HG03045 (cell line): ENCODE measurements around the gene NR2C1.
A peak's percentile ranks its signal among the peaks of the same experiment; 100 is the strongest.
"Not testable (repeated sequence)": the region's sequence is repeated elsewhere in the genome, so short reads cannot be mapped to it uniquely, and the experiment has no call there.

Experiments
- ATAC-seq: cut with Tn5 transposase; IDR thresholded peaks from one replicate; pipeline ENCODE4 v1.9.1; 2021; ENCODE audit warnings: mild to moderate bottlenecking, moderate library complexity; ENCODE audit not compliant: unreplicated experiment

The NR2C1 gene

DNA sequence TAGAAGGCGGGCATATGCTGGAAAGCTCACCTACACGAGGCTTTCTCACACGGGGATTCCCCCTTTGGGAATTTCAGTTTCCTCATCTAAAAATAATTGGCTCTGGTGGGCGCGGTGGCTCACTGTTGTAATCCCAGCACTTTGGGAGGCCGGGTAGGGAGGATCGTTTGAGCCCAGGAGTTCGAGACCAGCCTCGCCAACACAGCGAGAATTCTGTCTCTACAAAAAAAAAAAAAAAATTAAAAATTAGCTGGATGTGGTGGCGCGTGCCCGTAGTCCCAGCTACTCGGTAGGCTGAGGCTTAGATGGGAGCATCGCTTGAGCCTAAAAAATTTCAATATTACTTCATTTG lies 69.5 kb downstream of the NR2C1 start:
- no peak for ATAC-seq

GRCh38 chr12:95003213-95003920 lies 70.1 kb downstream of the NR2C1 start, which contains the start of gene NDUFA12:
Gene NDUFA12 (minus strand): TSS chr12:95003697. CDS start chr12:95003680, 17 bp downstream.
- peak; percentile 99 for ATAC-seq

DNA sequence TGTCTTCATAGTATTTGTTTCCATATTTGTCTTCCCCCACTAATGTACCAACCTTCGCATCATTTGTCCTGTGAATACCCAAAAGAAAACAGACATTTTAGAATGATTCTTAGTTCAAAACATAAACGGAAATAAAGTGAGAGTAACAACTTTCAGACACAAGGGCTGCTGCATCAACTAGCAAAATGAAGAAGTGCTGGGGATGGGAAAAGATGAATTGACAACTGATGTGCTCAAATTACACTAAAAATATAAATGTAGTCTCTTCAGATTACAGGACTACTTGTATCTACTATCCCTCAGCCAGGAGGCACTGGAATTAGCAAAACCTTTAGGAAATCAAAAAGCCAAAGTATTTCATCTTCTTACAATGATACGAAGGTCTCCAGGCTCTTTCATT lies 70.7 kb downstream of the NR2C1 start:
- no peak for ATAC-seq

- no peak for ATAC-seq
Measured at GRCh38 chr12:94998326-94998725, 75.1 kb downstream of the NR2C1 start.

GRCh38 chr12:94997726-94998125 lies 75.7 kb downstream of the NR2C1 start:
- ATAC-seq, result no peak

DNA sequence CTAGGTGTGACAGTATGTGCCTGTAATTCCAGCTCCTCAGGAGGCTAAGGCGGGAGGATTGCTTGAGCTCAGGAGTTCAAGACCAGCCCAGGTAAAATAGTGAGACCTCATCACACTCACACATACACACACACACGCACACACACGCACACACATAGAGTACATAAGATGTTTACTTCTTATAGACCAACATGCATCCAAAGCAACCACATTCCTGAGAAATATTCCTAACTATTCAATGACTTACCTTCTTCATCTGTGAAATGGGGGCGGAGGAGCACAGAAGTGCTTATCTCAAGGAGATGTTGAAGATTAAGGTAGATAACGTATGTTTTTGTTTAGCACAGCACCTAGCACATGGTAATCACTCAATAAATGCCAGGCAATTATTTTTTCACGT lies 76.4 kb downstream of the NR2C1 start:
- no peak for ATAC-seq

- no peak for ATAC-seq
Measured at GRCh38 chr12:94994312-94994711, 79.1 kb downstream of the NR2C1 start.

DNA sequence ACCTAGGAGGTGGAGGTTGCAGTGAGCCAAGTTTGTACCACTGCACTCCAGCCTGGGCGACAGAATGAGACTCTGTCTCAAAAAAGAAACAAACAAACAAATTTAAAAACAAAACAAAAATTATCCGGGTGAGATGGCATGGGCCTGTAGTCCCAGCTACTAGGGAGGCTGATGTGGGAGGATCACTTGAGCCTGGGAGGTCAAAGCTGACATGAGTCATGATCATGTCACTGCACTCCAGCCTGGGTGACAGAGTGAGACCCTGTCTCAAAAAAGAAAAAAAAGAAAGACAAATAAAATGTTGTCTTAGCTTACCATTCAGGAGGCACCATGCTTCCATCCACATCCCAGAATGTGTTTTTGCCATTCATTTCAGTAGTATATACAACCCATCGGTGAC lies 79.6 kb downstream of the NR2C1 start:
- not testable (repeated sequence) for ATAC-seq

GRCh38 chr12:94990222-94990621 lies 83.2 kb downstream of the NR2C1 start:
- ATAC-seq, result no peak

GRCh38 chr12:94988471-94988870 lies 84.9 kb downstream of the NR2C1 start:
- no peak for ATAC-seq

DNA sequence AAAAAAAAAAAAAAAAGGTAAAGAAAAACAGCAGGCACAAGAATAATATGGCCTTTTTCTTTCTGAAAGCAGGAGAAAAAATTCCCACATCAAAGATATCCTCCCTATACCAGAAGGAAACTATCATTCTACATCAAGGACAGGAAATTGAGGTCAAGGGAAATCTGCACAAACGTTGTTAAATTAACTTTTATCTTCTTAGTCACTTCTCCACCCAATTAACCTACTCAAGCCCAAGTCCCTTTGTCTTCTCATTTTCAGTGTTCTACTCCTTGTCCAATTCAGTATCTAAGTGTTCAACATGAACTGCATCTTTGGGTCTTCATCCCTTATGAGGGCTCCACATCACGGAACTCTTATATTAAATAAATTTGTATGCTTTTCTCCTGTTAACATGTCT lies 85.6 kb downstream of the NR2C1 start:
- no peak for ATAC-seq

- ATAC-seq, result no peak
Measured at GRCh38 chr12:94987076-94987669, 86.2 kb downstream of the NR2C1 start.

GRCh38 chr12:94985099-94985498 lies 88.3 kb downstream of the NR2C1 start:
- not testable (repeated sequence) for ATAC-seq

- ATAC-seq, result no peak
Measured at GRCh38 chr12:94983321-94983720, 90.1 kb downstream of the NR2C1 start.

DNA sequence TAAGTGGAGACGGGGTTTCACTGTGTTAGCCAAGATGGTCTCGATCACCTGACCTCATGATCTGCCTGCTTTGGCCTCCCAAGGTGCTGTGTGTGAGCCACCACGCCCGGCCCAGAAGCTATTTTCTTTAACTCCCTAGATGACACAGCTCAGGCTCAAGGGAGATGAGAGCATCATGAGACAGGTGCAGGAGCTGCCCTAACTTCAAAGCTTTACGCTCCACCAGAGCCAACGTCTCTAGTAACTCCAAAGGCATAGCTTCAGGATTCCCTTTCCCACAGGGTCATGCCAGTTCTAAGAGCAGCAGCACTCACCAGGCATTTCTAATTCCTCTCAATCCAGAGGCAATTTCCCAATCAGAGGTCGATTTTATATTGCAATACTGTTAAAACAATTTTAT lies 91.0 kb downstream of the NR2C1 start:
- ATAC-seq, result no peak

DNA sequence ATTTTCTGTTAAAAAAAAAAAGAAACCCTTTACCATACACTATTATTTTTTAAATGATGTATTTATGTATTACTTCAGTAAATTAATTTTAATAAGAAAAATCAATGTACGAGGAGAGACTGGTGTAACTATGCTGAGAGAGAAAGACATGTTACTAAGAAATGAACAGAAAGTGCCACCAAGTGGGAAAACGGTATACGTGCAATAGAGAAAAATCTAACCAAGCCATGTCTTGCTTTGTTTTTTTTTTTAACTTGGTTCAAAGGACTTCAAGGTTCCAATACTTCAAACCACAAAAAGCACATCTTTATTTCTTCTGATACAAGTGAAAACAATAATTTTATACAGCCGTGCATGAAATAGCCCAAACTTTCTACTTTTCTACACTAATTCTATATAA lies 92.8 kb downstream of the NR2C1 start:
- ATAC-seq, result no peak

GRCh38 chr12:94979941-94980340 lies 93.5 kb downstream of the NR2C1 start:
- no peak for ATAC-seq

DNA sequence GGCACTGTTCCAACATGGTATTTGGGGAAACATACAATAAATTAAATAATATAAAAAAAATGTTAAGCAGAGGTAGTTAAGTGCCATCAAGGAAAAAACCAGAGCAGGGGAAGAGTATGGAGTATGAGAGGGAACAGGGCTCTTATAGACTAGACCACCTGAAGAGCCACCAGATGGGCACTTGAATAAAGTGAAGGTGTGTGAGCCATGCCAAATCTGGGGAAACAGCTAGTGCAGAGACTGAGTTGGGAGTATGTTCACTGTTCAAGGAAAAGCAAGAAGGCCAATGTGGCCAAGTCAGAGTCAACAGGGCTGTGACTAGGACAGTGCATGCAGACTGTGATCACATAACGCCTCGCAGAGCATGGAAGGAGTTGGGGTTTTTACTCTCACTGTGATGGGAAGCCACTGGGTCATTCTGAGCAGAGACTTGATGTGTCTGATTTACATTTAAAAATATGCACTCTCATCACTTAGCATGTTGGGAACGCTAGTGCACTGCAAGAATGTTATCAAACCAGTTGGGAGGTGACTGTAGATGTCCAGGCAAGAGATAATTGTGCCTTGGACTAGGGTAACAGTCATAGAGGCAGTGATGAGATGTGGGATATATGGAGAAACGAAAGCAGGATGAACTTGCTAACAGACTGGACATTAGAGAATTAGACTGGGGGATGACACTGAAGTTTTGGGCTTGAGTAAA lies 95.5 kb downstream of the NR2C1 start:
- ATAC-seq, result no peak

GRCh38 chr12:94973221-94973620 lies 100.2 kb downstream of the NR2C1 start:
- ATAC-seq, result no peak

- no peak for ATAC-seq
Measured at GRCh38 chr12:94972795-94973194, 100.6 kb downstream of the NR2C1 start.

GRCh38 chr12:94971923-94972322 lies 101.5 kb downstream of the NR2C1 start:
- no peak for ATAC-seq

GRCh38 chr12:94970560-94970959 lies 102.9 kb downstream of the NR2C1 start:
- ATAC-seq, result no peak
